ENCODE measurements around the gene MSI2.

GRCh38 chr17:57257195-57257894 is 1.0 kb downstream of the MSI2 start:
- TF ChIP-seq POLR2A (IDR thresholded peaks at IDR 0.05) (no peak), CTCF (IDR thresholded peaks at IDR 0.05) (no peak)

Measured in suprapubic skin (tissue), 3 donors.